ENCODE measurements around the gene TTC3.

Gene TTC3

GRCh38 chr21:37074197-37074510 is 1.1 kb downstream of the TTC3 start:
- Histone ChIP-seq H3K4me3 (ENCODE audit: low read length) (peak overlapping the region; percentile 87), H3K9me3 (ENCODE audit: insufficient read depth, low read length) (no peaks in the 10 kb centered on the region), H3K79me2 (ENCODE audit: low read length) (peaks cover 70% of the 10 kb centered on the region), H2AFZ (ENCODE audit: low read depth, low read length) (0 out of 2 replicates have a peak overlapping the region, but pooled peaks have one; percentile 23), H3K27me3 (ENCODE audit: low read depth, low read length) (no peaks in the 10 kb centered on the region), H3K4me1 (ENCODE audit: low read length) (peaks cover 23% of the 10 kb centered on the region), H3K36me3 (replicated peaks; ENCODE audit: low read depth, low read length) (peaks cover 6% of the 10 kb centered on the region), H3K9ac (ENCODE audit: low read length) (peak overlapping the region; percentile 78), H3K27ac (ENCODE audit: low read length) (no peak overlapping the region), H3K4me2 (ENCODE audit: low read length) (peak overlapping the region; percentile 85), H4K20me1 (ENCODE audit: insufficient read depth, low read length) (peaks cover 29% of the 10 kb centered on the region)
- TF ChIP-seq EZH2phosphoT487 (IDR thresholded peaks at IDR 0.05; ENCODE audit: low read depth), result no peak
- no peak for TF ChIP-seq CTCF (IDR thresholded peaks at IDR 0.05; ENCODE audit: low read depth, low read length)

- Histone ChIP-seq H3K27ac (ENCODE audit: low read length) (no peak overlapping the region), H2AFZ (ENCODE audit: low read depth, low read length) (no peak overlapping the region), H3K9me3 (ENCODE audit: insufficient read depth, low read length) (no peaks in the 10 kb centered on the region), H3K27me3 (ENCODE audit: low read depth, low read length) (no peaks in the 10 kb centered on the region), H4K20me1 (ENCODE audit: insufficient read depth, low read length) (peaks cover 31% of the 10 kb centered on the region), H3K36me3 (replicated peaks; ENCODE audit: low read depth, low read length) (peaks cover 6% of the 10 kb centered on the region), H3K4me3 (ENCODE audit: low read length) (peak overlapping the region; percentile 87), H3K4me2 (ENCODE audit: low read length) (peak overlapping the region; percentile 85), H3K79me2 (ENCODE audit: low read length) (peaks cover 73% of the 10 kb centered on the region), H3K9ac (ENCODE audit: low read length) (peak overlapping the region; percentile 78), H3K4me1 (ENCODE audit: low read length) (peaks cover 24% of the 10 kb centered on the region)
- no peak for TF ChIP-seq EZH2phosphoT487 (IDR thresholded peaks at IDR 0.05; ENCODE audit: low read depth)
- no peak for TF ChIP-seq CTCF (IDR thresholded peaks at IDR 0.05; ENCODE audit: low read depth, low read length)
Observed at GRCh38 chr21:37074546-37074945, 1.5 kb downstream of the TTC3 start.

- Histone ChIP-seq H3K9me3 (ENCODE audit: insufficient read depth, low read length) (no peaks in the 10 kb centered on the region), H3K36me3 (replicated peaks; ENCODE audit: low read depth, low read length) (peaks cover 1% of the 10 kb centered on the region), H3K4me3 (ENCODE audit: low read length) (peak overlapping the region; percentile 87), H3K27ac (ENCODE audit: low read length) (no peak overlapping the region), H3K4me2 (ENCODE audit: low read length) (peak overlapping the region; percentile 85), H2AFZ (ENCODE audit: low read depth, low read length) (no peak overlapping the region), H3K4me1 (ENCODE audit: low read length) (peaks cover 24% of the 10 kb centered on the region), H3K79me2 (ENCODE audit: low read length) (peaks cover 81% of the 10 kb centered on the region), H3K9ac (ENCODE audit: low read length) (no peak overlapping the region), H4K20me1 (ENCODE audit: insufficient read depth, low read length) (peaks cover 34% of the 10 kb centered on the region), H3K27me3 (ENCODE audit: low read depth, low read length) (no peaks in the 10 kb centered on the region)
- no peak for TF ChIP-seq EZH2phosphoT487 (IDR thresholded peaks at IDR 0.05; ENCODE audit: low read depth)
- no peak for TF ChIP-seq CTCF (IDR thresholded peaks at IDR 0.05; ENCODE audit: low read depth, low read length)
Observed at GRCh38 chr21:37075214-37075770, 2.2 kb downstream of the TTC3 start.

GRCh38 chr21:37076087-37076850 is 3.2 kb downstream of the TTC3 start:
- no peak overlapping the region for H3K4me3 ChIP-seq (ENCODE audit: low read length)
- H3K36me3 ChIP-seq (replicated peaks; ENCODE audit: low read depth, low read length), result no peaks in the 10 kb centered on the region
- H3K27me3 ChIP-seq (ENCODE audit: low read depth, low read length), result no peaks in the 10 kb centered on the region
- no peak for TF ChIP-seq CTCF (IDR thresholded peaks at IDR 0.05; ENCODE audit: low read depth, low read length)
- no peak for TF ChIP-seq EZH2phosphoT487 (IDR thresholded peaks at IDR 0.05; ENCODE audit: low read depth)
- H3K4me2 ChIP-seq (ENCODE audit: low read length), result no peak overlapping the region
- peaks cover 88% of the 10 kb centered on the region for H3K79me2 ChIP-seq (ENCODE audit: low read length)
- H3K9ac ChIP-seq (ENCODE audit: low read length), result no peak overlapping the region
- no peak overlapping the region for H2AFZ ChIP-seq (ENCODE audit: low read depth, low read length)
- H4K20me1 ChIP-seq (ENCODE audit: insufficient read depth, low read length), result peaks cover 37% of the 10 kb centered on the region
- H3K4me1 ChIP-seq (ENCODE audit: low read length), result peaks cover 24% of the 10 kb centered on the region
- no peaks in the 10 kb centered on the region for H3K9me3 ChIP-seq (ENCODE audit: insufficient read depth, low read length)
- no peak overlapping the region for H3K27ac ChIP-seq (ENCODE audit: low read length)
